Cortex of kidney (tissue), 1 donor: ENCODE measurements around the gene ZNF530.

Experiments
- DNase-seq: peaks from one replicate; lab custom pipeline; 2025; lab: John Stamatoyannopoulos, UW

ZNF530 gene

DNA sequence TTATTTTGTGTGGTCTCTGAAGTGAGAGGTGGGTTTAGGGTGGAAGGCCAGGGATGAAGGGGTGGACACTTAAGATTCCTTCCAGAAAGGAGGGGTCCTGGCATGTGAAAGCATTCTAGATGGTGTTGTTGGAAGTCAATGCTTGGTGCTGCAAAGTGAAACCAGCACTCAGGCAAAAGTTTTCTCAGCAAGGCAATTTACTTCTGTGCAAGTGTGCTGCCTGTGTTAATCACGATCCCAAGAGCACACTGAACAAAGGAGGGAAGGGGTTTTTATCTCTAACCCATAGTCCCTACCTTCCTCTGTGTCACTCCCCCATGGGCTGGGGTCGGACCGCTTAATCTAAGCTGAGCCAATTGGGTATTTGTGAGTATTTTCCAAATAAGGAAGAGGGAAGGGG lies 15.7 kb downstream of the ZNF530 start:
- DNase-seq: no peak

DNA sequence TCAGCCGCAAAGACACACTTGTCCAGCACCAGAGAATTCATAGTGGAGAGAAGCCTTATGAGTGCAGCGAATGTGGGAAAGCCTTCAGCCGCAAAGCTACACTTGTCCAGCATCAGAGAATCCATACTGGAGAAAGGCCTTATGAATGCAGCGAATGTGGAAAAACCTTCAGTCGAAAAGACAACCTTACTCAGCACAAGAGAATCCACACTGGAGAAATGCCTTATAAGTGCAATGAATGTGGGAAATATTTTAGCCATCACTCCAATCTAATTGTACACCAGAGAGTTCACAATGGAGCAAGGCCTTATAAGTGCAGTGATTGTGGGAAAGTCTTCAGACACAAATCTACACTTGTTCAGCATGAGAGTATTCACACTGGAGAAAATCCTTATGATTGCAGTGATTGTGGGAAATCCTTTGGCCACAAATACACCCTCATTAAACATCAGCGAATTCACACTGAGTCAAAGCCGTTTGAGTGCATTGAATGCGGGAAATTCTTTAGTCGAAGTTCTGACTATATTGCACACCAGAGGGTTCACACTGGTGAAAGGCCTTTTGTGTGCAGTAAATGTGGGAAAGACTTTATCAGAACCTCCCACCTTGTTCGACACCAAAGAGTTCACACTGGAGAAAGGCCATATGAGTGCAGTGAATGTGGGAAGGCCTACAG lies 21.1 kb downstream of the ZNF530 start:
- no peak for DNase-seq

DNA sequence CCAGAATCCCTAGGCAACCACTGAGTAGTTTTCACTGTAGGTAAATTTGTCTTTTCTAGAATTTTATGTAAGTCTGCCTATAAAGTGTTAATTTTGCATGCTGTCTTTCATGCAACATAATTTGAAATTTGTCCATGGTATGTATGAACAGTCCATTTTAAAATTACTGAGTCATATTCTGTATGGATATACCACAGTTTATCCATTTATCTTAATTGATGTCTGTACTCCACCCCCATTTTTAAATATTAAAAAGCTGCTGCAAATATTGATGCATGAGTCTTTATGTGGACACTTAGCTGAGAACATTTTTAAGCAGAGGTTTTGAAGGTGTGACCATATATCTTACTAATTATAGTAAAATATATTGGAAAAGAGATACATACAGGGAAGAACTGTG lies 23.4 kb downstream of the ZNF530 start:
- no peak for DNase-seq

DNA sequence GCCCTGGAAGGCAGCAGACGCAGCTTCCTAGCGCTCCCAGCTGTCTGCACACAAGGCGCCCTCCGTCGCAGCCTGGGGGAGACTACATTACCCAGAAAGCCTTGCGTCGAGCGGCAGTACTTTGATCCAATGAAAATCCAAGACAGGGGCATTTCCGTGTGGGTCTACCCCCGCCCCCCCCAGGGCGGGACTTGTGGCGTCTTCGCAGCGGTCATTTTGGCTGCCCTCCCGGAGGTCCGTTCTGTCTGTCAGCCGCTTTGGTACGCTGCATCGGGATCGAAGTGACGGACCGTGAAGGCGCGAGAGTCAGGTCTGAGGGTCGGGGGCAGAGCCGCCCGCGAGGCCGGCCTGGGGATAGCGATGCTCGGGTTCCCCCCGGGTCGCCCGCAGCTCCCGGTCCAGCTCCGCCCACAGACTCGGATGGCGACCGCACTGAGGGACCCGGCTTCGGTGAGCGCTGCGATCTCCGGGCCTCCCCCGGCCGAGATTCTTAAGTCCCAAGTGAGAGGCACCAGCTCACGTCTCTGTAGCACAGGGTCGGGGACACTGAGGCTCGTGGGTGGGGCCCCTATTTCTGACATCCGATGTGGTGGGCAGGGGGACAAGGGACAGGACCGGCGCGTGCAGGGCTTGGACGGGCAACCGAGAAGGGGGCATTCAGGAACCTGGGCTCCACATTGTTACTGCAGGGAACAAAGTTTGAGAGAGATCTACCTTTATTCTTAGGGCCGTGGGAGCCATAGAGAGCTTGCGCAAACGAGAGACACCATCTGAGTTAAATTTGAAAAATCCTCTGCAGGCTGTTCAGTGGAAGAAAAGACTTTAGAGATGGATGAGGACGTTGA lies 33.5 kb downstream of the ZNF530 start, which contains the start of gene ZNF211:
Gene ZNF211 (plus strand): TSS at position 182 of the 845 bp plus-strand sequence. CDS start 179 bp downstream, at position 361.
- no peak for DNase-seq

DNA sequence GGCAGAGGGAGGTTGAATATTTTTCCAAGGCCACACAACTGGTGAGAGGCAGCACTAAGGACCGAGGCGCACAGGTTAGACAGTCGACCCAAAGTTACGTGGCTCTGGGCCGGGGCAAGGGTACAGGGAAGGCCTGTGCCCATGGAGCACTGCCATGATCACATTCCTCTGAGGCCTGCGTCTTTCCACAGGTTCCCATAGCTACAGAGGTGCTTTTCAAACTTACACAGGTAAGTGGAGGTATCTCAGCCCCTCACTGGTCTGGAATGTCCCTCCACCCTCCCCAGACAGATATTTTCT lies 34.1 kb downstream of the ZNF530 start:
- DNase-seq: no peak

DNA sequence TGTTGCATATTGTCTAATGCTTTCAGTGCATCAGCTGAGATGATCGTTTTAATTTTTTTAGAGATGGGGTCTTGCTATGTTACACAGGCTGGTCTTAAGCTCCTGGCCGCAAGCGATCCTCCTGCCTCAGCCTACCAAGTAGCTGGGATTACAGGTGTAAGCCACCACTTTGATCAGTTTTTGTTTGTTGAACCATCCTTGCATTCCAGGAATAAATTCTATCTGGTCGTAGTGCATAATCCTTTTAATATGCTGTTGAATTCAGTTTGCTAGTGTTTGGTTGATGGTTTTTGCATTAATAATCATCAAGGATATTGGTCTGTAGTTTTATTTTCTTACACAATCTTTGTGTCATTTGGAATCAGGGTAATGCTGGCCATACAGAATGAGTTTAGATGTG lies 37.7 kb downstream of the ZNF530 start:
- no peak for DNase-seq

DNA sequence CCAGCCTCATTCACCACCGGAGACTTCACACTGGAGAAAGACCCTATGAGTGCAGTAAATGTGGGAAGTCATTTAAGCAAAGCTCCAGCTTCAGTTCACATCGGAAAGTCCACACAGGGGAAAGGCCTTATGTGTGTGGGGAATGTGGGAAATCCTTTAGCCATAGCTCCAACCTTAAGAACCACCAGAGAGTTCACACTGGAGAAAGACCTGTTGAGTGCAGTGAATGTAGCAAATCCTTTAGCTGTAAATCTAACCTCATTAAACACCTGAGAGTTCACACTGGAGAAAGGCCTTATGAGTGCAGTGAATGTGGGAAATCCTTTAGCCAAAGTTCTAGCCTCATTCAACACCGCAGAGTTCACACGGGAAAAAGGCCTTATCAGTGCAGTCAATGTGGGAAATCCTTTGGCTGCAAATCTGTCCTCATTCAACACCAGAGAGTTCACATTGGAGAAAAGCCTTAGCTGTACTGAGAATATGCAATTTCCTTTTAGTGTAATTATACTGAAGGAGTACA lies 42.1 kb downstream of the ZNF530 start:
- no peak for DNase-seq

DNA sequence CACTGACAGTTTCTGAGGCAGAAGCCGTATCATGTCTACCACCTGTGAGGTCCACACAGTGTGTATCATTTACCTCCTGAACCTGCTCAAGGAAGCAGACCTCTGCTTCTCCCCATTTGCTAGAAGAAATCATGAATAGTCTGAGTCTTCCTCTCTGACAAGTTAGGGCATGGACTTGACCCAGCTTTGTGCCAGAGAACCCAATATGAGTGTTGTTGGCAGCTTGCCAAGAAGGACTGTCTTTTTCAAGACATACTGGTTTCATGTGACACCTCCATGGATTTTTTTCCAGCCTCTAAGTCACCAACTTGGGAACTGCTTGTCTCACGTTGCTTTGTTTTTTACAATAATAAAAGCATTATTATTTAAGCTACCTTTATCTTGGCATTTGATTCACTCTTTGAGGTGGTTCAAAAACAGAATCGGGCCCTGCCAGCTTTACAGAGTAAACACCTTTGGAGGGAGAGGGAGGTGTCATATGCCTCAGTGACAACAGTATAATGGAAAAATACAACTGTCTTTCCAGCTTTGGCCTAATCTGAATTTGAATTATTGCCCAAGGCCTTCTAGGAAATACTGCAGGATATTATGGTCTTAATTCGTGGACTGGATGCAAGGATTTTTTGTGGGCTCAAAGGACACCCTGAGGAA lies 42.8 kb downstream of the ZNF530 start:
- no peak for DNase-seq

DNA sequence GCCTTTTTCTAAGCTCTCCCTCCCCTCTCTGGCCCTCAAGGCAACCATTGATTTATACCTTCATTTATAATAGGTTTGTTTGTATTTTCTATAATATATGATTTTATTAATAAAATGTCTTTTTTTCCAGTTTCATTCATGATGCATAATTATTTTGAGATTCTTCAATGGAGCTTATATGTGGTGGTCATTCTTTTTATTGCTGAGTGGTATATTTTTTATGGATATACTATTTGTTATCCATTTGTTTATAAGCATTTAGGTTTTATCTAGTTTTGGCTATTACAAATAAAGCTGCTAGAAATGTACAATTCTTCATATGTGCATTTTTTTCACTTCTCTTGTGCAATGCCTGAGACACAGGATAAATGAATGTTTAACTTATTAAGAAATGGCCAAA lies 44.0 kb downstream of the ZNF530 start:
- no peak for DNase-seq

DNA sequence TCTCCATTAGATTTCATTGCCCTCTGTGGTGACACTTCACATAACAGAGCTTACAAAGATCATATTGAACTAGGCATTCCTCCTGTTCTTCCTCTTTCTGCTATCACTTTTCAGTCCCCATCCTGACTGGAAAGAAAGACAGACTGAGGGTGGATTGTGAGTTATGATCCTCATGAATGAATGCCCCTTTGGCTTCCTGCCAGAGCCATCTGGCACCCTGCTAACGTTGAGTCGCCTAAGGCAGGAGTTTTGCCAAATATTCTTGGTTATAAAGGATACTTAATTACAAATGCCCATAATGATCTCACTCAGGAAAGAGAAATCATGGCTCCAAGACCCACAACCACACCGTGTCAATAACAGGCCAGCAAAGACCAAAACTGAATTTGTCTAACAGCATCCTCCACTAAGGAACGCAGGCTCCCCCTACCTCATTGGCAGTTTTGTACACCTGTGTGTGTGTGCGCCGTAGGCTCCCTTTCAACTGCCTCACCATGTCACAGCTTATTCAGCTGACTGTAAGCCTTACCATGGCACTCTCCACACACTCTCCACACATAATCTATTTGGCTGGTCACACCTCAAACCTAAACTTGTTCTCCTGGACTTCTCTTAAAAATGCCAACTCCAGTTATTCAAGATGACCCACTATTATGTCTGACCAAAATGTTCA lies 48.8 kb downstream of the ZNF530 start:
- DNase-seq: no peak

DNA sequence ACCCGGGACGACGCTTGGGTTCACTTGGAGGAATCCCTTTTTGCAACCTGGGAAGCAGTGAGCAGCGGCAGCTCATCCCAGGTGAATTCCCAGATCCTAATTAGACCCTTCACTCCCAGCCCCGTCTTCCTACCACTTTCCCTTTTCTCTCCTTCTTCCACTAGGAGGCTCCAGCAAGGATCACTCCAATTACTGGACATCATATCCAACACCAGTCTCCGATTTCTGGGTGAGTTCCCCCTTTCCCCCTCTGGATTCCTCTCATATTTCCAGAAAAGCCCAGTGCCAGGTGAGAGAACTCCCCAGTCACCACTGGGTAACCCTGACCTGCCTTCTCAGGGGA lies 51.9 kb downstream of the ZNF530 start:
- no peak for DNase-seq

DNA sequence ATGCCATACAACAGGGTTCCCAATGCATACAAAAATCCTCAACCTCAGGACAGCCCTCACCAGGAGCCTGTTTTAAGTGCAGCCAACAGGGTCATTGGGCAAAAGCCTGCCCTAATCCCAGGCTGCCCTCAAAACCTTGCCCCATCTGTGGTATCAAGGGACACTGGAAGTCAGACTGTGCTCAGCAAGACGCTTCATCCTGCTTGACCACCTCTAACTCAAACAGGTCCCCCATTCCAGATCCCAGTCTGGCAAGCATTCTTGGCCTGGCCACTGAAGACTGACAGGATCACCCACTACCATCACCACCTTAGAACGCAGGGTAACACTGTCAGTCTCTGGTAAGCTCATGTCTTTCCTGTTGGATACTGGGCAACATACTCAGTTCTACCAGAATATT lies 54.0 kb downstream of the ZNF530 start:
- DNase-seq: no peak

DNA sequence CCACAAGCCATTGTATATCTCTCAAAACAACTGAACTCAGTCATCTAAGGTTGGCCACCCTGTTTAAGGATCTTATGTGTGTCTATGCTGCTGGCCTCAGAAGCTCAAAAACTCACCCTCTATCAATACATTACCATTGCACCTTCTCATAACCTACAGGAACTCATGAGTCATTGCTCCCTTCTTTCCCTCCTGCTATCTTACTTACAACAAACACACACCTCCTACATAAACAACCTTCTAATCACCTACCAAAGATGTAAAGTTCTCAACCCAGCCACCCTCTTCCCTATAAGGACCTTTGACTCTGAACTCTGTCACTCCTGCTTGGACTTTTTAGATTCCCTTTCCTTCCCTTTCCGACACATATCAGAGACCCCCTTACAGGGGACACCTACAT lies 55.8 kb downstream of the ZNF530 start:
- DNase-seq: no peak

DNA sequence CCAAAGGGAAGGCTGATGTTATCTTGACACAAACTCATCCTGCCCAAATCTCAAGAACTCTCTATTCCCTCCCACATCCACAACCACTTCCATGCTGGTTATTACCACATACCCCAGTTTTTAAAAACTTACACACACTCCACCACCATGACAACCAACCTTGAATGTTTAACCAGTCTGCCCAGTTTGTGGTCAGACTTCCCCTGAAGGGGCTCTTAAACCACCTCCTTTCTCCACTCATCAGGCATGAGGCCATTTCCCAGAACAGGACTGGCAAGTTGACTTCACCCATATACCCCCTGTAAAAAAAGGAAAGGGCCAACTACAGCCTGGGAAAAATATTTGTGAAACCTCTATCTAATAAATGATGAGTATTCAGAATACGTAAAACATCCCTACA lies 56.7 kb downstream of the ZNF530 start:
- DNase-seq: no peak
